Retina (tissue), 1 donor: ENCODE results near the gene ZNF35.
A peak's percentile ranks its signal among the peaks of the same experiment; 100 is the strongest.
"Not testable (repeated sequence)": the region's sequence is repeated elsewhere in the genome, so short reads cannot be mapped to it uniquely, and the experiment has no call there.

Source experiments
- DNase-seq: peaks from one replicate; pipeline ENCODE4 v3.0.0-alpha.2; 2016

ZNF35 gene

DNA sequence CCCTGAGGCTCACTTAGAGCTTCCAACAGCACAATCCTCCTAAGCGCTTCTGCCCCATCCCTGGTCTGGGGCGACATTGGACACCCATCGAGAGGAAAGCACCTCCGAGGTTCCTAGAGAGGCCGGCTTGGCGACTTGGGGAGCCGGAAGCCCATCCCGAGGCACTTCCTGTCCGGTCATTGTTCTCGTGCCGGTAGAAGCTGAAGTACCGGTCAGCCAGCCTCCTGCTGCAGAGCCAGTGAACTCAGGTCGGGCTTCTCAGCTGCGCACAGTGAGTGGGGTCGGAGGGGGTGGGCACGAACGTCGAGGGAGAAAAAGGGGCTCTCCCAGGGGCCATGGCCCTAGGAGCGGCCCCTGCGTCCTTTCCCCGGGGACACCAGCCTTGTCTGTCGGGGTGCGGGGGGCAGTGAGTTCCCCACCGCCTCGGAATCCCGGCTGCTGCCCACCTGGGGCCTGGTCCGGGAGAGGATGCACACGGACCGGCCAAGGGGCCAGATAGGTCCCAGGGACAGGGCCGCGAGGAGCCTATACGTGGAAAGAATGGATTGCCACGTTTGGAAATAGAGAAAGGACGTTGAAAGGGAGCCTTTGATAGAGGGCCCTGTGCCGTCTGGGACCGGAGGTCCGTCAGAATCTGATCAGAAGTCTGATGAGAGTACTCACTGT is at the start of gene ZNF35:
ZNF35 (plus strand) TSS at position 169 of the 666 bp plus-strand sequence. CDS start 2,336 bp downstream, outside the sequence.
- peak; percentile 89 for DNase-seq

DNA sequence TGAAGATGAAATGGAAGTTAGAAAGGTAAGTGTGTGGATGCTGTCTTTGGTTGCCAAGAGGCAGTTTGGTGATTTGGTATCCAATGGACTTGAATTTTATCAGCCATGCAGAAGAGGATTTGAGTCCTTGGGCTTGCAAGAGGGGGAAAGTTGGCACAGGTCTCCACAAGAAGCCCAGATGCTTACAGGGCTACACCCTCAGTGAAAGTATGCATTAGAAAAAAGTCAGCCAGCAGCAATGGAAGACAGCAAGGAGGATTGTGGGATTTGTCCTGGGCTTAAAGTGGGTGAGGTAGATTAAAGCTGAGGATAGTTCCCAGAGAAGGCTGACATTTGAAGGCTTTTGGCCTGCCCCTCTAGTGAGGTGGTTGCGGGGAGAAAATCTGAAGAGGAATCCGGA is 46.8 kb upstream of the ZNF35 start:
- no peak for DNase-seq

DNA sequence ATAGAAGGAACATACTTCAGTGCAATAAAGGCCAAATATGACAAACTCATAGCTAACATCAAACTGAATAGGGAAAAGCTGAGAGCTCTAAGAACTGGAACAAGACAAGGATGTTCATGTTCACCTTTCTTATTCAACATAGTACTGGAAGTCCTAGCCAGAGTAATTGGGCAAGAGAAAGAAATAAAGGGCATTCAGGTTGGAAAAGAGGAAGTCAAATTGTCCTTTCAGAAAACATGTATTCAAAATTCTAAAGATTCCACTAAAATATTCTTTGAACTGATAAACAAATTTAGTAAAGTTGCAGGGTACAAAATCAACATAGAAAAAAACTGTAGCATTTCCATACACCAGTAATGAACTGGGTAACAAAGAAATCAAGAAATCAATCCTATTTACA is 35.9 kb upstream of the ZNF35 start:
- DNase-seq: no peak

DNA sequence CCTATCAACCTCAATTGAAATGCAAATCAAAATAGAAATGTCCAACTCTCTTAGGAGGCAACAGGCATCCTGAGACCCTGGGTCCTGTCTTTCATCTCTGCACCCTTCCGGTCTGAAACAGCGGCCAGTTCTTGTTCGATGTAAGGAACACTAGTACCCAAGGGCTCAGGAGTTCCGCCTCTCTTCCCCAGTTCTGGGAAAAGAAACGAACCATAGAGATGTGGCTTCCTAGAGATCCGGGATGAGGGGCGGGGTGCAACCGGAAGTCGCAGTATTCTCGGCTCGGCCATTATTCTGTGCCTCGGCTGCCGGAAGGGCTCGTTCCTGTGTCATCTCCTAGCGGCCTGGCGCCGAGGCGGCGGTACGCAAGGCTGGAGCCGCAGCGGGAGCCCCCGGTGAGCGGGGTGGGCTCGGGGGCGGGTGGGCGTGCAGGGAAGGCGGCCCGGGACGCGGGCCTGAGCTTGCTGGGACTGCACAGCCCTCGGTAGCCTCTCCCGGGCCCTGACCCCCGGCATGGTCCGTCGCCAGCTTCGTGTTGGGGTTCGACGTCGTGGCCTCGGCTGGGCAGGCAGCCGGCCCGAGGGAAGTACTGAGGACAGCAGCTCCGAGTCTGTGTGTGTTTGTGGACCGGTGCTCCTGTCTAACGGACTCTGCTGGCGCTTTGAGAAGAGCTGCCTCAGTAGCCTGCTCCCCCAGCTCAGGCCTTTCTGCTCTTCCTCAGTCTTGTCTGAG is 23.6 kb upstream of the ZNF35 start, which contains the start of gene ZNF197:
ZNF197 (plus strand) TSS at position 288 of the 732 bp plus-strand sequence. CDS start 4,119 bp downstream, outside the sequence.
- DNase-seq: peak; percentile 89

DNA sequence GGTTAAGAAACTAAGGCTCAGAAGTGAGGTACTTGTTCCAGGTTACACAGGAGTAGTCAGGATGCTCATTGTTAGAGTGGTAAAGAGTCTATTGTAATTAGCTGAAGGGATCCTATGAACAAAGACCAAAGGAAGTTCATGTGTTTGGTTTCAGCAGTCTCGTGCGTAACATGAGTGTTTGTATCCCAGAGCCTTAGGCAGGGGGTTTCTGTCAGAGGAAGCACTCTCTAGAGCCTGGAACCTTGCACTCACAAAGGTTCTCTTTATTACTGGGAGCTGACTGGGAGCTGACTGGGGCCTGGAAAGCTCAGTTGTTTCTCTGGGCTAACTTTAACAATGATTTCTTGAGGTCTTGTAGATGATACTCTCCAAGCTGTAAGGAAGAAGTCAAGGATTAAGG is 19.8 kb upstream of the ZNF35 start:
- DNase-seq: no peak

DNA sequence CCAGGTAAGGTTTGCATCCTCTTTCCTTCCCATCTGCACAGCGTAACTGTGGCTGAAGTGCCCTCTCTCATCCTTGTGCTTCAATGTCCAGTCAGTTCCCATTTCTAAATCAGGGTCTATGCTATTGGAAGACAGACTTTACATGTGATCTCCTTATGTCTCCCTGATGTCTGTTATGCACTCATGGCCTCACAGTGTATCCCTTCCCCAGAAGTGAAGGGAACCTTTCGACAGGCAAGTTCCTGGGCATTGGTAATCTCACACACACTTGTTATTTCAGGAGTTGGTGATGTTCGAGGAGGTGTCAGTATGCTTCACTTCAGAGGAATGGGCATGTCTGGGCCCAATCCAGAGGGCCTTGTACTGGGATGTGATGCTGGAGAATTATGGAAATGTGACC is 16.3 kb upstream of the ZNF35 start:
- DNase-seq: no peak

DNA sequence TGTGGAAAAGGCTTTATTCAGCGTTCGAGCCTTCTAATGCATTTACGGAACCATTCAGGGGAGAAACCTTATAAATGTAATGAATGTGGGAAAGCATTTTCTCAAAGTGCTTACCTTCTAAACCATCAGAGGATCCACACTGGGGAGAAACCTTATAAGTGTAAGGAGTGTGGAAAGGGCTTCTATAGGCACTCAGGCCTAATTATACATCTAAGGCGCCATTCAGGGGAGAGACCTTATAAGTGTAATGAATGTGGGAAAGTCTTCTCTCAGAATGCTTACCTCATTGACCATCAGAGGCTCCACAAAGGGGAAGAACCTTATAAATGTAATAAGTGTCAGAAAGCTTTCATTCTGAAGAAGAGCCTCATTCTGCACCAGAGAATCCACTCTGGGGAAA is 6.2 kb upstream of the ZNF35 start:
- no peak for DNase-seq

DNA sequence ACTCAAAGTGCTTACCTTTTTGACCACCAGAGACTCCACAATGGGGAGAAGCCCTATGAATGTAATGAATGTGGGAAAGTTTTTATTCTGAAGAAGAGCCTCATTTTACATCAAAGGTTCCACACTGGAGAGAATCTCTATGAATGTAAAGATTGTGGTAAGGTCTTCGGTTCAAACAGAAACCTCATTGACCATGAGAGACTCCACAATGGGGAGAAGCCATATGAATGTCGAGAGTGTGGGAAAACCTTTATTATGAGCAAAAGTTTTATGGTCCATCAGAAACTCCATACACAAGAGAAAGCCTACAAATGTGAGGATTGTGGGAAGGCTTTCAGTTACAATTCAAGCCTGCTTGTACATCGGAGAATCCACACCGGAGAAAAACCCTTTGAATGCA is 5.5 kb upstream of the ZNF35 start:
- no peak for DNase-seq

DNA sequence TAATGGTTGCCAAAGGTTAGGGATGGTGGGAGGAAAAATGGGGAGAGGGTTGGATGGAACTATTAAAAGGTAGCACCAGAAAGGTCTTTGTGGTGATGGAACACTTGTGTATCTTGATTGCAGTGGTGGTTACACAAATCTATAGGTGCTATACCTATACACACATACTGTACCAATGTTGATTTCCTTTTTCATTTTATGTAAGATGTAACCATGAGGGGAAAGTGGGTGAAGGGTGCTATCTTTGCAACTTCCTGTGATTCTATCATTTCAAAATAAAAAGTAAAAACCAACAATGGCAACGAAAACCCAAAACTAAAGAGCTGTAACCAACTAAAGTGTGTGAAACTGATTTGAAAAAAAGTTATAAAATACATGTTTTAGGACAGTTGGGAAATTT is 761 bp upstream of the ZNF35 start:
- DNase-seq: no peak

DNA sequence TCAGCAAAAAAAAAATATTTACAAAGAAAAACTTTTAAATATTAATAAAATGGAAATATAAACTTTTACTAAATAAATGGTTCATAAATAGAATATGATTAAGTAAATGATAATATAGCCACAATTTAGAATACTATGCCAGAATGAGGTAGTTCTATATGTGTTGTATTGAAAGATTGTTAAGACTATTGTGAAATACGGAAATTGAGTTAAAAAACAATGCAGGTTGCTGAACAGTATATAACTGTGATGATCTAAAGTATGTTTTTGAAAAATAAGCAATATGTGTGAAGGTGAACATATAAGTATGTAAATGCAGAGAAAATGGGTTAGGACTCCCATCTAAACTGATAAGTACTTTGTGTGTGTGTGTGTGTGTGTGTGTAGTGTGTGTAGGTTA is 1.2 kb downstream of the ZNF35 start:
- DNase-seq: no peak

DNA sequence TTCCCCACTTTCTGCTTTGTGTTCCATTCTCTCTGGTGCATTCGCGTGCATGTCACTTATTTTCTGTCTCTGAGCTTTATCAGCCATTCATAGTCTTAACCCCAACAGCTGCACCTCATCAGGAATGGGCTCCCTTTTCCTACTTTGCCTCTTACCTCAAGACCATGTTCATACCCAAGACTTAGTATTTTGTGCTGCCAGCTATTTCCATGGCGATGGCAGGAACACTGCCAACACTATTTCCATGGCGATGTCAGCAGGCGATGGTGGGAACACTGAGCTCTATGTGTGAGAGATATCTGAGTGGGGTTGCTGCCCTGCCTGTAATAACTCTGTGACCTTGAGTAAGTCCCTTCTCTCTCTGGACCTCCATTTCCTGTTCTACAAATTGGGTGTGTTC is 5.5 kb downstream of the ZNF35 start:
- no peak for DNase-seq

DNA sequence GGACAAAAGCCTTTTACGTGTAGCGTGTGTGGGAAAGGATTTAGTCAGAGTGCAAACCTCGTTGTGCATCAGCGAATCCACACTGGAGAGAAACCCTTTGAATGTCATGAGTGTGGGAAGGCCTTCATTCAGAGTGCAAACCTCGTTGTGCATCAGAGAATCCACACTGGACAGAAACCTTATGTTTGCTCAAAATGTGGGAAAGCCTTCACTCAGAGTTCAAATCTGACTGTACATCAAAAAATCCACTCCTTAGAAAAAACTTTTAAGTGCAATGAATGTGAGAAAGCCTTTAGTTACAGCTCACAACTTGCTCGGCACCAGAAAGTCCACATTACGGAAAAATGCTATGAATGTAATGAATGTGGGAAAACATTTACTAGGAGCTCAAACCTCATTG is 10.5 kb downstream of the ZNF35 start:
- no peak for DNase-seq

DNA sequence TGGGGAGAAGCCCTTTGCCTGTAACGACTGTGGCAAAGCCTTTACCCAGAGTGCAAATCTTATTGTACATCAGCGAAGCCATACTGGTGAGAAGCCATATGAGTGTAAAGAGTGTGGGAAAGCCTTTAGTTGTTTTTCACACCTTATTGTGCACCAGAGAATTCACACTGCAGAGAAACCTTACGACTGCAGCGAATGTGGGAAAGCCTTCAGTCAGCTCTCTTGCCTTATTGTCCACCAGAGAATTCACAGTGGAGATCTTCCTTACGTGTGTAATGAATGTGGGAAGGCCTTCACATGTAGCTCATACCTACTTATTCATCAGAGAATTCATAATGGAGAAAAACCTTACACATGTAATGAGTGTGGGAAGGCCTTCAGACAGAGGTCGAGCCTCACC is 10.9 kb downstream of the ZNF35 start:
- DNase-seq: no peak

DNA sequence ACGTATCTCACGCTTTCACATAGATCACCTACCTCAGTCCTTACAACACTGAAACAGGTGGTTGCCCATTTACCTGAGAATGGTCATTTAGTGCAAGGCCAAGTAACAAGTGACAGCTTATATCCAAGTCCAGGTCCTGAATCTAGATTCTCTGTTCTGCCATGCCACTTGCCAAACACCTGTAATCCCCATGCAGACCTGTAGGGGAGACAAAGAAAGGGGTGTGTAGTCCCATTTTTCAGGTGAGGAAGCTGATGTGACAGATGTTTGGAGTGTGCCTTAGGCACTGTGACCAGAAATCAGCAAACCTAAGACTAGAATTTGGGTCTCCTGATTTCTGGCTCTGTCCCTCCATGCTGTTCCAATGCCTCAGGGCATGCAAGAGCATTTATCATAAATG is 12.7 kb downstream of the ZNF35 start:
- DNase-seq: no peak

DNA sequence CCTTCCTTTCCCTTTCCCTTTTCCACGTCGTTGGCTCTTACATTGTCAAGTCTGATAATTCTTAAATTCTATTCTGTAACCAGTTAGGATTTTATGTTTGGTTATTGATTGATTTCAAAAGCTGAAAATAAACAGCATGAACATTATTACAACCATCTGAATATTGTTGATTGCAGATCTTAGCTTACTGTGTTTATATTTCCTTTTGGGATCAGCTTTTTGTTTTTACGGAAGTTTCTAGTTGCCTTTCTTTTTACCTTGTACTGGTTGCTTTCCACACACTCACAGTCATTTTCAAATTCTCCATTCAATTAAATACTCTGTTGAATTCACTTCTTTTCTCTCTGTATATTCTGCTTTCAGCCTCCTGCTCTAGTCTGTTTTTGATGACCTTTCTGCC is 16.6 kb downstream of the ZNF35 start:
- DNase-seq: no peak

DNA sequence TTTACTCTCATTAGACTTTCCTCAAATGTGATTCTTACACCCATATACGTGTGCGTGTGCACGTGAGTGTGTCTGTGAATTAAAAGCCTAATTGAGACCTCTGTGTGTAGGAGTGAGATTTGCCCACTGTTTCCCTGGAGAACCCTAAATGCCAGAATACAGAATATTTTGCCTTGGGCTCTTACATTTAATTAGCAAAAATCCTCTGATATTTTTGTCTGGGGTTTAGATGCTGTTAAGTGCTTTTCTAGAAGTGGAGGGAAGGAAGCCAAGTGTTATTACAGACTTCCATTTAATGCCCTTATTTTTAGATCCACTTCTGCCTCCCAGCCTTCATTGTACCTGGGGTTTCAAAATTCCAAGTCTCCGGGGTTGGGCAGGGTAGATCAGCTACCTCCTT is 17.8 kb downstream of the ZNF35 start:
- no peak for DNase-seq

DNA sequence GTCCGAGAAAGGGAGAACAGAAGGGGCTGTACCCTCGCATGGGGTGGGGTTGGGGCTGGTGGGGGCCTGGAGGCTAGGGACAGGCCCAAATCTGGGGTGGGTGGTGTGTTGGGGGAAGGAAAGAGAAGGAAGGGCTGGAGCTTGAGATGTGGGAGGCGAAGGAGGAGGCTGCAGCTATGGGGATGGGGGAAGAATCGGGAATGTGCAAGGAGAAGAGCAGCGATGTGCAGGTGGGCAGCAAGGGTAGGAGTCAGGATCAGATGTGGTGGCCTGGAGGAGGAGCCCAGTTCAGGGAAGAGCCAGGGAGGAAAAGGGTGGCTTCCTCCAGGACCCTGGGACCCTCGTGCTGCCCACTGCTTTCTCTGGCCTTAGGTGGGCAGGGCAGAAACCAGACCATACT is 21.2 kb downstream of the ZNF35 start:
- DNase-seq: no peak

DNA sequence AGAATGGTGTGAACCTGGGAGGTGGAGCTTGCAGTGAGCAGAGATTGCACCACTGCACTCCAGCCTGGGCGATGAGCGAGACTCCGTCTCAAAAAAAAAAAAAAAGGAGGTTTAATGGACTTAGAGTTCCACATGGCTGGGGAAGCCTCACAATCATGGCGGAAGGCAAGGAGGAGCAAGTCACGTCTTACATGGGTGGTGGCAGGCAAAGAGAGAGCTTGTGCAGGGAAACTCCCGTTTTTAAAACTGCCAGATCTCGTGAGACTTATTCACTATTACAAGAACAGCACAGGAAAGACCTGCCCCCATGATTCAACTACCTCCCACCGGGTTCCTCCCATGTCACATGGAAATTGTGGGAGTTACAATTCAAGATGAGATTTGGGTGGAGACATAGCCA is 24.9 kb downstream of the ZNF35 start:
- not testable (repeated sequence) for DNase-seq

DNA sequence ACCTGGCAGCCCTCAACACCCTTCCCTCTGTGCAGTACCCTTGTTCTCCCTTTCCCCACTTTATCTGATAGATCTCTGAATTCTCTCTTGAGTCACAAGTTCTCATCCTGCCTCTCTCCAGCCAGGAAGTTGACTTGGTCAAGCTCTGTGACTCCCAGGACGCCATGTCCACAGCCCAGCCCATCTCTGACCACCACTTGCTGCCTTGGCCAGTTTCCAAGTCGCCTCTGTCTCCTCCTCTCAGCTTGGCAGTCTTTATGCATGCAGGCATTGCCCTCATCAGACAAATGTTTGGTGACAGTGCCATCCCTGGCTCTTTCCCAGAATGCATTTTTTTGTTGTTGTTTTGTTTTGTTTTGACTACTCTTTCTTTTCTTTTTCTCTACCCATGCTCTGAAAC is 25.7 kb downstream of the ZNF35 start:
- no peak for DNase-seq

DNA sequence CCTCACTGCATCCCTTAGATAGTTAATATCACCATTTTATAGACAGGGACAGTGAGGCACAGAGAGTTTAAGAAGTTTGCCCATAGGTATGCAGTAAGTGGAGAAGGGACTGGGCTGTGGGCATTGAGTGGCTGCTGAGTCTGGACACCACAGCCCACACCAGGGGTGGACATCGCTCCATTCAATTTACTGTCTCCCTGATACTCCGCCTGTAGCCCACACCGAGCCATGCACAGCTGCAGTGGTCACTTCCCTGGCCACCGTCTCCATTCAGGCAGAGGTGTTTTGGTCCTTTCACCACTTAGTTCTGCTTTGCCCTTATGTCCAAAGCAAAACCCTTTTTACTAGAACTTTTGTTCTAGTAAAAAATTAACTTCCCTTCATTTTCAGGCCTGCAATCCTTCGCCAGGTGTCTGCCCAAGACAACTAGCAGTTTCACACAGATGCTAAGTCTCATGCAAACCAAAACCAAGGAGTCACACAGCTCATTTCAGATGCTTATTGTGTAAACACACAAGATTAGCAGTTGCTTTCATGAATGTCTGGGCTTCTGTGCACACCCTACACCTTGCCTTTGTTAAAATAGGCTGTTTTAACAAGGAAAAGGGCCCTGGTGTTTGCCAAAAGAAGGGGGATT is 30.1 kb downstream of the ZNF35 start:
- DNase-seq: no peak

DNA sequence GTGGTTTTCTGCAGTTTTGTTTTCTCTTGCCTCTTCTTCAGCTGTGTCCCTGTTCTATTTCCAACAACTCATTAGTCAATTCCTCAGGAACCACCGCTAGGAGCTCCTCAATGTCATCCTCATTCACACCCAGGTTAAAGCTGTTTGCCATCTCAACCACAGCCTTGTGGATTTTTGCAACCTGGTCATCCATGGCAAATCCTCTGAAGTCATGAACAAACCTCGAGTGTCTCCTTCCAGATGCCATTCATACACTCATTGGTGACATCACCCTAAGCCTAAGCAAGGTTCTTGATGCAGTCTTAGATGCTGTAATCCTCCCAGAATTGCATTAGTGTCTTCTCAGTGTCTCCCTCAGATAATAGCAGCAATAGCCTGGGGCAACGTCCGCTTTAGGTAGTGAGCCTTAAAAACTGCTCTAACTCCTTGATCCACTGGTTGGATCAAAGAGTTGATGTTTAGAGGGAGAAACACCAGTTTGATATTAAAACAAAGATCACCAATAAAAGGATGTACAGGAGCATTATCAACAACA is 32.5 kb downstream of the ZNF35 start:
- DNase-seq: no peak

DNA sequence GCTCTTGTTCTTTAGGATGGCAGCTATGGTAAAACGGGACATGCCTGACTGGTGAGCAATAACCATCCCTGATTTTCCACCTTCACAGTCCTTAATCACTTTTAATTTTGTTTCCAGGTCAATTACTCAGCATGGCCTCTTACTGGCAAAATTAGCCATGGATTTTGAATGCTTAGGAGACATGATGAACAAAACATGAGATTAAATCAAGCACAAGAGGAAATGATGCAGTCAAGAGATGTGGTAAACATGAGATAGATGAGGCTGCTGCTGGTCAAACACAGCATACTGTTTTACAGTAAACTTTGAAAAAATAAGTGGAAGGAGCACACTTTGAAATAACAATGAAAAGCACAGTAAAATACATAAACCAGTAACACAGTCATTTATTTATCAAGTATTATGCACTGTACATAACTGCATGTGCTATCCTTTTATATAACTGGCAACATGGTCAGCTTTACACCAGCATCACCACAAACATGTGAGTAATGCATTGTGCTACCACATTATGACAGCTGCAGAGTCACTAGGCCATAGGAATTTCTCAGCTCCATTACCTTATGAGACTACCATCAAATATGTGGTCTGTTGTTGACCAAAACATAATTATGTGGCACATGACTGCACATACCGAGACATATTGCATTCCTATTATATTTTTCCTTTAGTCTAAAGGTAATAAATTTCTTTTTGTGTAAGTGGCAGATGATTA is 33.8 kb downstream of the ZNF35 start:
- no peak for DNase-seq

DNA sequence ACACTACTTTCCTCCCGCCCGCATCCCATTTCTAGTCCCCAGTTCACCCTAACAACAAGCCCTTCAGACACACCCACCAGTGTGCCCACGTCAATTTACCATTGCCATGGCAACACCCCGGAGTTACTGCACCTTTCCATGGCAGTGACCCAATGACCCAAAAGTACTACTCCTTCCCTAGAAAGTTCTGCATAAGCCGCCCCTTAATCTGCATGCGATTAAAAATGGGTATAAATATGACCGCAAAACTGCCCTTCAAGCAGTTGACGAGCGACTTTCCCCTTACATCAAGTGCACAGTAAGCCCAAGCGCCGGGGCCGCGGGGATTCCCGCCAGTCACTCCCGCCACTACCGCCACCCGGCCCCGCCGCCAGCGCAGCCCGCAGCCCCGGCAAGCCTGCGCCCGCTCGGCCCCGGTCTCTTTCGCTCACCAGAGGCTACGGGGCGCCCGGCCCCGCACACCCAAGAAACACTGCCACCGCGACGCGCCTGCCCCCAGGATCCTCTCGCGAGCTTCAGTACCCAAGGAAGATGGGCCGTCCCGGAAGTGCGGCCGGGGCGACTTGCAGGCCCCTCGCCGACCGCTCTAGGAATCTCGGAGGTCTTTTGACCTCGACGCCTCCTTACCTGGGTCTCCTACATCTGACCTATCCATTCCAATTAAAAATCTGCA is 36.7 kb downstream of the ZNF35 start:
- peak; percentile 91 for DNase-seq
